Activated CD4-positive, alpha-beta T cell treated with anti-CD3 and anti-CD28 coated beads, Interleukin-2, Interleukin-4, amounts not matched to agents 100 ng/mL and 50 ng/mL, durations not matched to agents 16 hours and 8 hours (primary cell): ENCODE data around the gene ARFGAP3.
"Not testable (repeated sequence)": the region's sequence is repeated elsewhere in the genome, so short reads cannot be mapped to it uniquely, and the experiment has no call there.

Experiments used
- DNase-seq: peaks from one replicate; pipeline ENCODE4 v3.0.0-alpha.2; 2020; ENCODE audit warnings: low spot score

The ARFGAP3 gene

GRCh38 chr22:42768385-42769035 lies 88.6 kb downstream of the ARFGAP3 start:
- no peak for DNase-seq

GRCh38 chr22:42766860-42767259 lies 90.2 kb downstream of the ARFGAP3 start:
- no peak for DNase-seq

GRCh38 chr22:42764895-42765363 lies 92.1 kb downstream of the ARFGAP3 start:
- DNase-seq: no peak

GRCh38 chr22:42763965-42764480 lies 93.0 kb downstream of the ARFGAP3 start:
- DNase-seq: no peak

- DNase-seq: no peak
These were observed 96.1 kb downstream of the ARFGAP3 start for GRCh38 chr22:42760806-42761565.

- DNase-seq: no peak
These were observed 98.0 kb downstream of the ARFGAP3 start for GRCh38 chr22:42758931-42759629.

GRCh38 chr22:42755553-42755952 lies 101.5 kb downstream of the ARFGAP3 start:
- DNase-seq: not testable (repeated sequence)

- DNase-seq: not testable (repeated sequence)
These were observed 102.0 kb downstream of the ARFGAP3 start for GRCh38 chr22:42755121-42755520.

GRCh38 chr22:42754658-42755057 lies 102.4 kb downstream of the ARFGAP3 start:
- no peak for DNase-seq

- no peak for DNase-seq
These were observed 104.2 kb downstream of the ARFGAP3 start for GRCh38 chr22:42752912-42753311.

GRCh38 chr22:42752230-42752746 lies 104.8 kb downstream of the ARFGAP3 start:
- no peak for DNase-seq

GRCh38 chr22:42750421-42750820 lies 106.7 kb downstream of the ARFGAP3 start:
- DNase-seq: not testable (repeated sequence)

- DNase-seq: no peak
These were observed 109.2 kb downstream of the ARFGAP3 start for GRCh38 chr22:42747701-42748513.
